GM23338 (cell line): ENCODE data around the gene ADGRL3. TPM values are rescaled to one million over a fixed set of nuclear protein-coding genes. Genes with fewer than 3 reads are reported as not detected.

Experiments
- ATAC-seq: fragments of 200-7000 bp; cut with Tn5 transposase; 3 replicates; pipeline ENCODE4 v1.9.1; 2020
- DNase-seq: peaks from one replicate; pipeline ENCODE4 v3.0.0-alpha.2; 2015; ENCODE audit warnings: low spot score
- H2AFZ ChIP-seq: fragments of 200-600 bp; sonication (generic); 2 replicates; pipeline ENCODE4 v1.8.0; 2016; ENCODE audit warnings: antibody characterized with exemption, mild to moderate bottlenecking, moderate library complexity
- H3F3A ChIP-seq: fragments of 200-600 bp; sonication (generic); replicated peaks from 2 replicates; pipeline ENCODE4 v1.8.0; 2017; ENCODE audit warnings: antibody characterized with exemption, mixed run types, low read depth
- H3K27ac ChIP-seq: fragments of 200-600 bp; sonication (generic); 2 replicates; pipeline ENCODE4 v1.6.1; 2016; ENCODE audit warnings: low read depth
- H3K27me3 ChIP-seq: fragments of 200-600 bp; sonication (generic); 2 replicates; pipeline ENCODE4 v1.8.0; 2016; ENCODE audit warnings: mild to moderate bottlenecking, mixed run types, moderate library complexity; ENCODE audit not compliant: insufficient read depth
- H3K36me3 ChIP-seq: fragments of 200-600 bp; sonication (generic); 2 replicates; pipeline ENCODE4 v1.8.0; 2016; ENCODE audit warnings: mild to moderate bottlenecking; ENCODE audit not compliant: insufficient read depth
- H3K4me1 ChIP-seq: fragments of 200-600 bp; sonication (generic); 2 replicates; pipeline ENCODE4 v1.8.0; 2016; ENCODE audit warnings: mild to moderate bottlenecking, moderate library complexity; ENCODE audit not compliant: insufficient read depth
- H3K4me2 ChIP-seq: fragments of 200-600 bp; sonication (generic); 2 replicates; pipeline ENCODE4 v1.7.1; 2017; ENCODE audit warnings: mixed run types
- H3K4me3 ChIP-seq: fragments of 200-600 bp; sonication (generic); 2 replicates; pipeline ENCODE4 v1.6.1; 2016; ENCODE audit warnings: mixed run types
- H3K79me2 ChIP-seq: fragments of 200-600 bp; sonication (generic); replicated peaks from 2 replicates; pipeline ENCODE4 v1.8.0; 2017; ENCODE audit warnings: mild to moderate bottlenecking; ENCODE audit not compliant: insufficient read depth
- H3K9me2 ChIP-seq: fragments of 200-600 bp; sonication (generic); 2 replicates; pipeline ENCODE4 v1.8.0; 2017; ENCODE audit not compliant: insufficient read depth
- H4K20me1 ChIP-seq: fragments of 200-600 bp; sonication (generic); replicated peaks from 2 replicates; pipeline ENCODE4 v1.8.0; 2017; ENCODE audit warnings: mild to moderate bottlenecking; ENCODE audit not compliant: insufficient read depth
- H3K27ac Mint-ChIP-seq: 2 replicates; pipeline ENCODE4 v1.8.0; 2020; ENCODE audit warnings: inconsistent platforms, mild to moderate bottlenecking, moderate library complexity, mixed read lengths
- H3K27me3 Mint-ChIP-seq: 3 replicates; pipeline ENCODE4 v1.8.0; 2022; ENCODE audit warnings: low read depth, mild to moderate bottlenecking, moderate library complexity, mixed read lengths, inconsistent platforms; ENCODE audit not compliant: insufficient read depth, poor library complexity
- H3K36me3 Mint-ChIP-seq: 3 replicates; pipeline ENCODE4 v1.8.0; 2021; ENCODE audit warnings: low read depth, mild to moderate bottlenecking, inconsistent platforms, moderate library complexity, mixed read lengths
- H3K4me1 Mint-ChIP-seq: 3 replicates; pipeline ENCODE4 v1.8.0; 2020; ENCODE audit warnings: mild to moderate bottlenecking, inconsistent platforms, mixed read lengths
- H3K4me3 Mint-ChIP-seq: 3 replicates; pipeline ENCODE4 v1.8.0; 2021; ENCODE audit warnings: moderate library complexity, mild to moderate bottlenecking, inconsistent platforms, mixed read lengths
- H3K9me3 Mint-ChIP-seq: 3 replicates; pipeline ENCODE4 v1.8.0; 2020; ENCODE audit warnings: moderate library complexity, mild to moderate bottlenecking, inconsistent platforms, mixed read lengths
- CTCF ChIP-seq, 2 experiments: fragments of 200-600 bp in 1 of 2; sonication (generic) in 1 of 2; conservative IDR thresholded peaks; 2 replicates each; pipeline versions ENCODE4 v1.5.1 to v1.6.1; 2016 to 2017; ENCODE audit warnings: antibody characterized with exemption in 2 of 2, low read depth in 2 of 2, mild to moderate bottlenecking in 2 of 2, moderate library complexity in 1 of 2
- ETS1 ChIP-seq: IDR thresholded peaks from 2 replicates; pipeline ENCODE4 v1.6.1; 2016; ENCODE audit warnings: antibody characterized with exemption
- EZH2phosphoT487 ChIP-seq: fragments of 200-600 bp; sonication (generic); IDR thresholded peaks from one replicate; pipeline ENCODE4 v1.8.1; 2018; ENCODE audit warnings: antibody characterized with exemption; ENCODE audit not compliant: unreplicated experiment
- NANOG ChIP-seq: IDR thresholded peaks from 2 replicates; pipeline ENCODE4 v1.6.1; 2016; ENCODE audit warnings: antibody characterized with exemption, borderline replicate concordance
- POLR2AphosphoS5 ChIP-seq: IDR thresholded peaks from 2 replicates; pipeline ENCODE4 v1.6.1; 2016; ENCODE audit warnings: antibody characterized with exemption, low read depth
- STAT1 ChIP-seq: IDR thresholded peaks from one replicate; pipeline ENCODE4 v1.6.1; 2016; ENCODE audit warnings: antibody characterized with exemption; ENCODE audit not compliant: unreplicated experiment
- ZNF331 ChIP-seq: fragments of 250-450 bp; sonication (Bioruptor Pico); IDR thresholded peaks from 2 replicates; pipeline ENCODE4 v1.5.0; 2020; ENCODE audit warnings: low read depth, mild to moderate bottlenecking, moderate library complexity
- ZNF462 ChIP-seq: fragments of 250-450 bp; sonication (Bioruptor Pico); IDR thresholded peaks from 2 replicates; pipeline ENCODE4 v1.5.0; 2020; ENCODE audit warnings: mild to moderate bottlenecking, moderate library complexity
- polyA plus RNA-seq: library from polyadenylated mRNA; unstranded; fragments of >200 nt; fragmentation: Nextera tagmentation; extraction: Ambion mirVana; gene quantifications from 2 replicates; pipeline ENCODE4 v1.2.1, GENCODE V29; 2016
- total RNA-seq: library from RNA; depleted of rRNA; stranded (reverse); fragments of >200 nt; shearing (Covaris generic); gene quantifications from 2 replicates; pipeline ENCODE4 v1.2.3, GENCODE V29; 2014

ADGRL3 gene
- total and polyA plus RNA-seq, 2 experiments from 2014 or later: 9.7 to 16.5 TPM

GRCh38 chr4:61540944-61541343, 340.8 kb downstream of the ADGRL3 start:
- H2AFZ ChIP-seq: no peak overlapping the region
- no peaks in the 10 kb centered on the region for H4K20me1 ChIP-seq
- H3K27me3 ChIP-seq: no peaks in the 10 kb centered on the region
- no peak for TF ChIP-seq NANOG
- TF ChIP-seq ETS1: no peak
- TF ChIP-seq ZNF462: no peak
- TF ChIP-seq STAT1: no peak
- TF ChIP-seq ZNF331 (CRISPR knock-in tag): no peak
- no peak for TF ChIP-seq EZH2phosphoT487
- TF ChIP-seq POLR2AphosphoS5: no peak
- TF ChIP-seq CTCF (conservative IDR thresholded peaks at IDR 0.05; ENCODE audit: low read depth in 2 of 2): no peak
- Mint-ChIP-seq H3K36me3 (no peaks in the 10 kb centered on the region), H3K27ac (peak overlapping the region; percentile 83), H3K9me3 (no peaks in the 10 kb centered on the region), H3K4me1 (peaks cover 24% of the 10 kb centered on the region), H3K4me3 (no peak overlapping the region), H3K27me3 (peaks cover 4% of the 10 kb centered on the region)
- DNase-seq (peak; percentile 45), ATAC-seq (peak; percentile 85)
- no peaks in the 10 kb centered on the region for H3F3A ChIP-seq
- H3K36me3 ChIP-seq: no peaks in the 10 kb centered on the region
- H3K4me1 ChIP-seq: 0 out of 2 replicates have a peak, but pooled peaks cover 6% of the 10 kb centered on the region
- no peak overlapping the region for H3K27ac ChIP-seq
- H3K9me2 ChIP-seq: no peaks in the 10 kb centered on the region
- H3K79me2 ChIP-seq: 0 out of 2 replicates have a peak, but pooled peaks cover 7% of the 10 kb centered on the region
- H3K4me2 ChIP-seq: no peak overlapping the region
- no peak overlapping the region for H3K4me3 ChIP-seq
